ENCODE results near the gene ZNF664. TPM values are rescaled to one million over a fixed set of nuclear protein-coding genes. Genes with fewer than 3 reads are reported as not detected.

ZNF664 gene
- total RNA-seq, 4 donors from 2014 or later: 23.1 to 97.1 (median 52.1) TPM

DNA sequence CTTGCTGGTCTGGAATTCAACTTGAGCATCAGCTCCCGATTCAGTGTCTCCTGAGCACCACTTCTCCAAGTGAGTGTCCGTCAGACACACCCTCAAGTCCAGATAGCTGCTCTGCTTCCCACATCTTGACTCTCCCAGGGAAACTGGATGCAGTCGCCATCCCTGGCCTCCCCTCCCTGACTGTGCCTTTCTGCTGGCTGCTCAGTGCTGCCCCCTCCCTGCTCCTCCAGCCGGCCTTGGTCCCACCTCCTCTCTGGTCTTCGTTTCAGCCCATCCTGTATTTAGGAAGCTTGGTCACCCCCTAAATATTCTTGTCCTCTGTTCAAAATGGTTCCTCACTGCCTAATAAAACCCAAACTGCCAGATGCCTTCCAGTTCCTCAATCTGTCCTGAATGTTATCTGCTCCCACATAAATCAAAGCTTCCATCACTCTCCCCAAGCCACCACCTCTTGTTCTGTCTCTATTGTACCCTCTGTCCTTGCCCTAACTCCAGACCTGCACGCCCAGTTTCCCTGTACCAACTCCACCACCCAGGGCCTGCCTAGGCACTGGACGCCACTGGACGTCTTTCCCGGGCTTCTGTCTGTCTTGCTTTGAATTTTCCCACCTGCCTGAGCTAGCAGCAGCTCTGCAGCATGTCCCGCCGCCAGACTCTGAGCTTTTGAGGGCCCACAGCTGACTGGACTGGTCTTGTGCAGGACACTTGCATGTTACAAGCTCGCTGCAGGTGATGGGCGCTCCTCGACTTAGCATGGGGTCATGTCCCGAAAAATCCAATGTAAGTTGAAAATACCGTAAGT, 34.1 kb upstream of the ZNF664 start:
- Histone ChIP-seq H3K9me3 (no peaks in the 10 kb centered on the region), H3K27ac (no peak overlapping the region), H3K4me1 (no peaks in the 10 kb centered on the region), H3K36me3 (no peaks in the 10 kb centered on the region), H3K27me3 (no peaks in the 10 kb centered on the region), H3K4me3 (no peak overlapping the region)
- TF ChIP-seq, protein P1, sequence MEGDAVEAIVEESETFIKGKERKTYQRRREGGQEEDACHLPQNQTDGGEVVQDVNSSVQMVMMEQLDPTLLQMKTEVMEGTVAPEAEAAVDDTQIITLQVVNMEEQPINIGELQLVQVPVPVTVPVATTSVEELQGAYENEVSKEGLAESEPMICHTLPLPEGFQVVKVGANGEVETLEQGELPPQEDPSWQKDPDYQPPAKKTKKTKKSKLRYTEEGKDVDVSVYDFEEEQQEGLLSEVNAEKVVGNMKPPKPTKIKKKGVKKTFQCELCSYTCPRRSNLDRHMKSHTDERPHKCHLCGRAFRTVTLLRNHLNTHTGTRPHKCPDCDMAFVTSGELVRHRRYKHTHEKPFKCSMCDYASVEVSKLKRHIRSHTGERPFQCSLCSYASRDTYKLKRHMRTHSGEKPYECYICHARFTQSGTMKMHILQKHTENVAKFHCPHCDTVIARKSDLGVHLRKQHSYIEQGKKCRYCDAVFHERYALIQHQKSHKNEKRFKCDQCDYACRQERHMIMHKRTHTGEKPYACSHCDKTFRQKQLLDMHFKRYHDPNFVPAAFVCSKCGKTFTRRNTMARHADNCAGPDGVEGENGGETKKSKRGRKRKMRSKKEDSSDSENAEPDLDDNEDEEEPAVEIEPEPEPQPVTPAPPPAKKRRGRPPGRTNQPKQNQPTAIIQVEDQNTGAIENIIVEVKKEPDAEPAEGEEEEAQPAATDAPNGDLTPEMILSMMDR (IDR thresholded peaks at IDR 0.05): no peak
- intact Hi-C loops (cut with DNase I; ENCODE audit: low total_unique reads): no loop called here
- no peak for DNase-seq

- Histone ChIP-seq H3K27me3 (no peaks in the 10 kb centered on the region), H3K4me3 (no peak overlapping the region), H3K9me3 (no peaks in the 10 kb centered on the region), H3K4me1 (no peaks in the 10 kb centered on the region), H3K27ac (no peak overlapping the region), H3K36me3 (no peaks in the 10 kb centered on the region)
- intact Hi-C loops (cut with DNase I; ENCODE audit: low total_unique reads): no loop called here
- no peak for DNase-seq
- TF ChIP-seq, protein P1 (IDR thresholded peaks at IDR 0.05): no peak
- TF ChIP-seq POLR2A (IDR thresholded peaks at IDR 0.05): no peak
Observed at GRCh38 chr12:123939716-123940626, 33.0 kb upstream of the ZNF664 start.

DNA sequence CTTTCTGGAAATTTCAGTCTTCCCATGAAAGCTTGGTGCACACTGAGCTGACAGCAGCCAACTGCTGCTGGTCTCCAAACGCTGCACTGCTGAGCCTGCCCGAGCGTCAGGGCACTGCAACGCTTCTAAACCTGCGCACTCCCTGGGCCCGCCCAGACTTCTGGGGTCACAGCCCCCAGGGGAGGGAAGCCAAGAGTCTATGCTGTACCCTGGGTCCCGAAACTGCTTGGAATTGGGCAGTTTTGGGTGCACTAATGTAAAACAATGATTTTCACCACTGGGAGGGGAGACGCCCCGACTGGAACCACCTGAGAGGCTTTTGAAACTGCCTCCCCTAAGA, 32.4 kb upstream of the ZNF664 start:
- no peak for DNase-seq
- Histone ChIP-seq H3K27me3 (no peaks in the 10 kb centered on the region), H3K4me1 (no peaks in the 10 kb centered on the region), H3K27ac (no peak overlapping the region), H3K9me3 (no peaks in the 10 kb centered on the region), H3K4me3 (no peak overlapping the region), H3K36me3 (no peaks in the 10 kb centered on the region)
- TF ChIP-seq, protein P1 (IDR thresholded peaks at IDR 0.05): no peak
- intact Hi-C loops (cut with DNase I; ENCODE audit: low total_unique reads): no loop called here

GRCh38 chr12:123941000-123941399, 32.0 kb upstream of the ZNF664 start:
- H3K27ac ChIP-seq: no peak overlapping the region
- no peaks in the 10 kb centered on the region for H3K27me3 ChIP-seq
- TF ChIP-seq, protein P1 (IDR thresholded peaks at IDR 0.05): no peak
- no peak for TF ChIP-seq POLR2A (IDR thresholded peaks at IDR 0.05)
- H3K36me3 ChIP-seq: no peaks in the 10 kb centered on the region
- no peaks in the 10 kb centered on the region for H3K4me1 ChIP-seq
- DNase-seq: no peak
- no peaks in the 10 kb centered on the region for H3K9me3 ChIP-seq
- intact Hi-C loops (cut with DNase I; ENCODE audit: low total_unique reads): no loop called here
- H3K4me3 ChIP-seq: no peak overlapping the region

DNA sequence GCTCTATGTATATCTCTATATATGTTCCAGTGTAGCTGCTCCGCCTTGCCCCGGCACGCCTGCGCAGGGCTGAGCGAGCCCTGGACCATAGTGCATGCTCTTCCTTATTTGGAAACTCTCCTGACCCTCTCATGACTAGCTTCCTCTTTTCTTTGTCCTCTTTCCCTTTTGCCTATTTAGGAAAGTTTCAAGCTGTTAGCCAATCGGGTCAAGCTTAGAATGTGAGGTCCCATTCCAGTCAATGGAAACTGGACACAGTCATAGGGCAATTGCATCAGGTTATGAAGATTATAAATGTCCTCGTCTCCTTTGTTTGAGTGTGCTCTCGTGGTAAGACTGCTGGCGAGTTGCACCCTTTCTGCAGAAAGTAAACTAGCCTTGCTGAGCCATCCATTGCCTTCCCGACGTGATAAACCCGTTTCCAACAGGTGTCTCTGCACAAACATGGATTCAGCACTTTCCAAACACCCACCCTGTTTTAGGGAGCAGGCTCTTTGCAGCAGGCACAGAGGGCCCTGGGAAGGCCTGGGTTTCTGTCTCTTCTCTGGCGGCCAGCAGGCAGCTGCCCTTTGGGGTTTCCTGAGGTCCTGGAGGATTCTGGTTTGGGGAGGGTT, 31.3 kb upstream of the ZNF664 start:
- Histone ChIP-seq H3K4me1 (no peaks in the 10 kb centered on the region), H3K27me3 (no peaks in the 10 kb centered on the region), H3K27ac (no peak overlapping the region), H3K36me3 (no peaks in the 10 kb centered on the region), H3K9me3 (no peaks in the 10 kb centered on the region), H3K4me3 (no peak overlapping the region)
- intact Hi-C loops (cut with DNase I; ENCODE audit: low total_unique reads): no loop called here
- DNase-seq: no peak
- TF ChIP-seq, protein P1 (IDR thresholded peaks at IDR 0.05): no peak
- TF ChIP-seq POLR2A (IDR thresholded peaks at IDR 0.05): no peak
